ENCODE results near the gene BACH2.

DNA sequence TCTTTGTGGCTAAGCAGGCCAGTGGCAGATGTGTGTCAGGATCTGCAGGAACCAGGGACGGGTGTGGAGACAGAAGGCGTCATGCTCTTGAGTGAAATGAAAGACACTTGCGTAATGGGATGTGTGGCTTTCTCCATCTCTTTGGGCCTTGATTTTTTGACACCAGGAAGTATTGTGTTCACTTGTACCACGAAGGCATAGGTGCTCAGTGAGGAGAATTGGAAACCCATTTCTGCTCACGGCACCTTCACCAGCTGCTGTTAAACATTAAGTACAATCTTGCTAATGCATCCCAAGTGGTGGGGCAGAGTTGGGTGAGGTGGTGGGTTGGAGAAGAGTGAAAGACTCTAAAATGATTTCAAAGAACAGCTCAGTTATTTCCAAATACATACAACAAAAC, 372.4 kb downstream of the BACH2 start:
- TF ChIP-seq, protein P1, sequence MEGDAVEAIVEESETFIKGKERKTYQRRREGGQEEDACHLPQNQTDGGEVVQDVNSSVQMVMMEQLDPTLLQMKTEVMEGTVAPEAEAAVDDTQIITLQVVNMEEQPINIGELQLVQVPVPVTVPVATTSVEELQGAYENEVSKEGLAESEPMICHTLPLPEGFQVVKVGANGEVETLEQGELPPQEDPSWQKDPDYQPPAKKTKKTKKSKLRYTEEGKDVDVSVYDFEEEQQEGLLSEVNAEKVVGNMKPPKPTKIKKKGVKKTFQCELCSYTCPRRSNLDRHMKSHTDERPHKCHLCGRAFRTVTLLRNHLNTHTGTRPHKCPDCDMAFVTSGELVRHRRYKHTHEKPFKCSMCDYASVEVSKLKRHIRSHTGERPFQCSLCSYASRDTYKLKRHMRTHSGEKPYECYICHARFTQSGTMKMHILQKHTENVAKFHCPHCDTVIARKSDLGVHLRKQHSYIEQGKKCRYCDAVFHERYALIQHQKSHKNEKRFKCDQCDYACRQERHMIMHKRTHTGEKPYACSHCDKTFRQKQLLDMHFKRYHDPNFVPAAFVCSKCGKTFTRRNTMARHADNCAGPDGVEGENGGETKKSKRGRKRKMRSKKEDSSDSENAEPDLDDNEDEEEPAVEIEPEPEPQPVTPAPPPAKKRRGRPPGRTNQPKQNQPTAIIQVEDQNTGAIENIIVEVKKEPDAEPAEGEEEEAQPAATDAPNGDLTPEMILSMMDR (IDR thresholded peaks at IDR 0.05; ENCODE audit: low read depth, low read length, poor library complexity, severe bottlenecking) = no peak
- TF ChIP-seq EZH2phosphoT487 (IDR thresholded peaks at IDR 0.05; ENCODE audit: borderline replicate concordance, low read length) = no peak
